Measurements from ENCODE around the gene LMBRD1.
"Not testable (repeated sequence)": the region's sequence is repeated elsewhere in the genome, so short reads cannot be mapped to it uniquely, and the experiment has no call there.

Gene LMBRD1

GRCh38 chr6:69732045-69732444, 64.8 kb downstream of the LMBRD1 start:
- DNase-seq, result no peak

- no peak for DNase-seq
Measured at GRCh38 chr6:69729870-69730449, 66.8 kb downstream of the LMBRD1 start.

GRCh38 chr6:69722683-69723082, 74.1 kb downstream of the LMBRD1 start:
- DNase-seq, result no peak

- DNase-seq, result no peak
Measured at GRCh38 chr6:69719602-69720193, 77.1 kb downstream of the LMBRD1 start.

GRCh38 chr6:69706724-69707123, 90.1 kb downstream of the LMBRD1 start:
- no peak for DNase-seq

- no peak for DNase-seq
Measured at GRCh38 chr6:69705954-69706353, 90.9 kb downstream of the LMBRD1 start.

GRCh38 chr6:69704916-69705315, 91.9 kb downstream of the LMBRD1 start:
- DNase-seq, result no peak

GRCh38 chr6:69699655-69700054, 97.2 kb downstream of the LMBRD1 start:
- DNase-seq, result no peak

GRCh38 chr6:69696273-69696672, 100.5 kb downstream of the LMBRD1 start:
- DNase-seq, result no peak

- DNase-seq, result no peak
Measured at GRCh38 chr6:69693762-69694161, 103.0 kb downstream of the LMBRD1 start.

- DNase-seq, result no peak
Measured at GRCh38 chr6:69690986-69691385, 105.8 kb downstream of the LMBRD1 start.

- DNase-seq, result no peak
Measured at GRCh38 chr6:69680302-69680701, 116.5 kb downstream of the LMBRD1 start.

GRCh38 chr6:69673298-69673697, 123.5 kb downstream of the LMBRD1 start:
- no peak for DNase-seq

- DNase-seq, result no peak
Measured at GRCh38 chr6:69668916-69669315, 127.9 kb downstream of the LMBRD1 start.

- not testable (repeated sequence) for DNase-seq
Measured at GRCh38 chr6:69666779-69667178, 130.0 kb downstream of the LMBRD1 start.

- DNase-seq, result no peak
Measured at GRCh38 chr6:69665437-69665836, 131.4 kb downstream of the LMBRD1 start.

GRCh38 chr6:69664551-69664950, 132.3 kb downstream of the LMBRD1 start:
- no peak for DNase-seq

- DNase-seq, result no peak
Measured at GRCh38 chr6:69663215-69663614, 133.6 kb downstream of the LMBRD1 start.

- DNase-seq, result no peak
Measured at GRCh38 chr6:69650703-69651102, 146.1 kb downstream of the LMBRD1 start.

- DNase-seq, result no peak
Measured at GRCh38 chr6:69647726-69648125, 149.1 kb downstream of the LMBRD1 start.

- DNase-seq, result no peak
Measured at GRCh38 chr6:69643688-69644087, 153.1 kb downstream of the LMBRD1 start.

- no peak for DNase-seq
Measured at GRCh38 chr6:69632932-69633331, 163.9 kb downstream of the LMBRD1 start.

- DNase-seq, result no peak
Measured at GRCh38 chr6:69631552-69632346, 165.1 kb downstream of the LMBRD1 start.

- DNase-seq, result no peak
Measured at GRCh38 chr6:69630767-69631166, 166.0 kb downstream of the LMBRD1 start.
